PC-3 (cell line): ENCODE measurements around the gene STAB2.

Experiments used
- EZH2 ChIP-seq: fragments of 300-600 bp; sonication (generic); IDR thresholded peaks from one replicate; pipeline ENCODE4 v1.6.1; 2017; ENCODE audit warnings: antibody characterized with exemption, mild to moderate bottlenecking, low read length; ENCODE audit not compliant: unreplicated experiment
- EZH2phosphoT487 ChIP-seq: fragments of 300-600 bp; sonication (generic); IDR thresholded peaks from 2 replicates; pipeline ENCODE4 v1.6.1; 2018; ENCODE audit warnings: mild to moderate bottlenecking, antibody characterized with exemption, low read length, borderline replicate concordance

DNA sequence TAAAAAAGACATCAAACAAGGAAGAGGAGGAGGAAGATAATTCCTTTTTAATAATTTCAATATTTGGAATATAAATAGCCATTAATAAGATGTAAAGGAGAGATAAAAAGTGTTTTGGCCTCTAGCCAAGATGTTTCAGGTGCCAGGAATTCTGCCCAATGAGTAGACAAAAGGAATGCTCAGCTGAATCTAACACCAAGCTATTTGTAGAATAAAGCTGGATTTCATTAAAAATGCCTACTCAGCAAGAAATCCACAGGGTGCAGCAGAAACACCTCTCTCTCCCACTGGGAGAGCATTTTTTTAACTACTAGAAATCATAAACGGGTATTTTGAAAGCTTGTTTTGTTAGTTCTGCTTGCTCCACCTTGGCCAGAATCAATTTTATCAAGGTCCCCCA lies 4.1 kb upstream of the STAB2 start:
- TF ChIP-seq EZH2phosphoT487 (no peak), EZH2 (no peak)
